Thyroid gland (tissue), 4 donors: Measurements from ENCODE around the gene RIMS3. TPM values are rescaled to one million over a fixed set of nuclear protein-coding genes. Genes with fewer than 3 reads are reported as not detected.

Source experiments
- DNase-seq, 2 donors: peaks; one replicate each; pipeline ENCODE4 v3.0.0-alpha.2; 2019
- H3K27ac ChIP-seq, 3 donors: fragments of 200-600 bp; sonication (generic); 1 replicate in 2 of 3; 2 replicates in 1 of 3; pipeline ENCODE4 v1.5.1; 2016 to 2019; ENCODE audit warnings: mild to moderate bottlenecking in 1 of 3, moderate library complexity in 1 of 3
- H3K27me3 ChIP-seq: fragments of 200-600 bp; sonication (generic); one replicate; pipeline ENCODE4 v1.5.1; 2019
- H3K36me3 ChIP-seq, 2 donors: fragments of 200-600 bp; sonication (generic); one replicate each; pipeline ENCODE4 v1.5.1; 2016 to 2019
- H3K4me1 ChIP-seq, 2 donors: fragments of 200-600 bp; sonication (generic); one replicate each; pipeline ENCODE4 v1.5.1; 2017 to 2019
- H3K4me3 ChIP-seq, 3 donors: fragments of 200-600 bp; sonication (generic); replicated peaks in 1 of 3; 1 replicate in 2 of 3; 2 replicates in 1 of 3; pipeline ENCODE4 v1.5.1; 2016; ENCODE audit warnings: mild to moderate bottlenecking in 1 of 3
- H3K9me3 ChIP-seq: fragments of 200-600 bp; sonication (generic); one replicate; pipeline ENCODE4 v1.5.1; 2017
- CTCF ChIP-seq, 6 experiments: fragments of 200-600 bp in 3 of 6; fragments of 450-650 bp in 3 of 6; sonication (generic) in 3 of 6; IDR thresholded peaks; one replicate each; pipeline ENCODE4 v1.5.1; 2016 to 2019; ENCODE audit warnings: antibody characterized with exemption in 6 of 6, mild to moderate bottlenecking in 2 of 6, inconsistent platforms in 1 of 6, moderate library complexity in 1 of 6
- POLR2A ChIP-seq, 2 donors: fragments of 450-650 bp; IDR thresholded peaks; one replicate each; pipeline ENCODE4 v1.6.1; 2017; ENCODE audit warnings: antibody characterized with exemption in 2 of 2, mild to moderate bottlenecking in 2 of 2, moderate library complexity in 1 of 2
- WGBS, 2 donors: methylation state at CpG; one replicate each; pipeline ENCODE4 v1.1.5; 2017; 5-methylcytosine and 5-hydroxymethylcytosine counted together
- intact Hi-C: fragments of 100-400 bp; cut with DNase I; formaldehyde crosslinking; loops from one replicate; pipeline ENCODE4 v1.15.1; 2023
- total RNA-seq, 4 donors: library from RNA; depleted of rRNA; stranded (reverse); fragments of >200 nt; gene quantifications; one replicate each; pipeline ENCODE4 v1.2.3, GENCODE V29; 2016

Gene RIMS3
- total RNA-seq, 4 donors from 2014 or later = 2.1 to 4.4 (median 3.5) TPM

DNA sequence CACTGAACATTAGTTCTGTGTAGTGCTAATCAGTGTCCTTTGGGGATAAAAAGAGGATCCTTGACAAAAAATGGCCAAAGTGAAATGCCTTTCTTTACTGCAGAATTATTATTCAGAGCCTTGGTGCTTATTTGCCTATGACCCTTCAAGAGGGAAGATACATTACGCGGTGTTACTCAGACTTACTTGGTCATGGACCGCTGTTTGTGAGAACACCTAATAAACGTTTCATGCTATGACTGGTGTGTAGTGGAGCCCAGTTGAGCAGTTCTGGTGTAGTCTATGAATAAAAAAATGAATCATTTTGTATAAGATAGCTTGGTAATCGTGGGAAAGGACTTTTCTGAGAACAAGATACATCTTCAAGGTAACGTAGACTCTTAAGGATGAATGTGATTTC, 34.3 kb upstream of the RIMS3 start:
- WGBS, 2 donors = 82 to 84% methylated on average over 6 of the region's 6 CpGs
- intact Hi-C loops = loop anchor here (10.0 kb wide), 1 partner anchor 85 kb away; the partner anchor contains the start of gene KCNQ4
- no peak overlapping the region for H3K27ac ChIP-seq

GRCh38 chr1:40697436-40697835, 32.0 kb upstream of the RIMS3 start:
- TF ChIP-seq CTCF (IDR thresholded peaks at IDR 0.05) = no peak
- no peak for TF ChIP-seq POLR2A (IDR thresholded peaks at IDR 0.05)
- no peaks in the 10 kb centered on the region for H3K36me3 ChIP-seq
- H3K27me3 ChIP-seq = no peaks in the 10 kb centered on the region
- intact Hi-C loops = loop anchor here (10.0 kb wide), 1 partner anchor 87 kb away; the partner anchor contains the start of gene KCNQ4
- H3K4me1 ChIP-seq = peaks cover 39 to 50% of the 10 kb centered on the region in 2 donors
- DNase-seq = no peak
- no peak overlapping the region for H3K4me3 ChIP-seq
- H3K27ac ChIP-seq = no peak overlapping the region
- WGBS, 2 donors = 67 to 71% methylated on average over 5 of the region's 5 CpGs
- no peaks in the 10 kb centered on the region for H3K9me3 ChIP-seq

More for the DNA sequence above, 34.3 kb upstream of the RIMS3 start:
- Histone ChIP-seq H3K27me3 (no peaks in the 10 kb centered on the region), H3K9me3 (no peaks in the 10 kb centered on the region), H3K36me3 (no peaks in the 10 kb centered on the region), H3K4me1 (peaks cover 43 to 57% of the 10 kb centered on the region in 2 donors), H3K4me3 (no peak overlapping the region)
- DNase-seq = no peak
- TF ChIP-seq POLR2A (IDR thresholded peaks at IDR 0.05) (no peak), CTCF (IDR thresholded peaks at IDR 0.05) (no peak)

DNA sequence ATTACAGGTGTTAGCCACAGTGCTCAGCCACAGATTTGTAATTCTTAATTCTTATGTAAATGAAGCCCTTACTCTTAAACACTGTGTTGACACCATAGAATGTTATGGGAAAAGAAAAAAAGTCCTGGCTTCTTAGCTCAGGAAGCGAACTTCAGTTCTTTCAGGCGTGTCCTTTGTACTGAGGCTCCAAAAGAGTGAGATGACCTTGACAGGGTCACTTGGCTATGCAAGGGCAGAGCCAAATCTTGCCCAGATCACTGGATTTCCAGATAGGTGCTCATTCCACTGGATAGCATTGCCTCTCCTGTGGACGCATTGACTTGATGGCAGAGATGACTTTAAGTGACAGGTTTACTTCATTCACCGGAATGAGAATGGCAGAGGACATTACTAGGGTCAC, 30.8 kb upstream of the RIMS3 start:
- peak overlapping the region; percentile 1 to 61 (median 28) for H3K27ac ChIP-seq

DNA sequence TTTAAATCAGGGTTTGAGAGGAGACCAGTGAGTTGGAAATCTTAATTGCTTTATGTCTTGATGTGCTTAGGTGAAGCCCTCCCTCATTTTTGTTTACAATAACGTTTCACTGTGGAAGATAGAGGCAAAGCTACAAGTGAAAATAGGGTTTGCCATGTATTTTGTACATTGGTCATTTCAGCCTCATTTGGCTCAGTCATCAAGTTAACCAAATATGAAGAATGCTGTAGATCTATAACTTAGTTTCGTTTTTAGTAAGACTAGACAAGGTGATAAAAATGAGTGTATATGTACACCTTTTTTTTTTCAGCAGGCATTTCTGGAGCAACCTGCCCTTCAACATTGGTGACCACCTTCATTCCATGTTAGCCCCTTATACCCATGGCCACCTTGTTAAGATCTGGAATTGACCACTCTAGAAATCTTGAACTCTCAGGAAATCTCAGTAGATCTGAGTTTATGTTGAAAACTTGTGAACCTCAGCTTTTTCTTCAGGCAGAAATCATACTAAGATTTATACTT, 28.9 kb upstream of the RIMS3 start:
- 68 to 73% methylated on average over 2 of the region's 2 CpGs for WGBS, 2 donors
- Histone ChIP-seq H3K27me3 (no peaks in the 10 kb centered on the region), H3K27ac (no peak overlapping the region), H3K4me3 (no peak overlapping the region), H3K36me3 (no peaks in the 10 kb centered on the region), H3K4me1 (peaks cover 33% of the 10 kb centered on the region in 2 donors), H3K9me3 (no peaks in the 10 kb centered on the region)
- TF ChIP-seq CTCF (IDR thresholded peaks at IDR 0.05) (no peak), POLR2A (IDR thresholded peaks at IDR 0.05) (no peak)
- intact Hi-C loops = loop anchor here (10.0 kb wide), 1 partner anchor 90 kb away; the partner anchor contains the start of gene KCNQ4
- DNase-seq = no peak

More for the DNA sequence above, 30.8 kb upstream of the RIMS3 start:
- no peak overlapping the region for H3K4me3 ChIP-seq
- intact Hi-C loops = loop anchor here (10.0 kb wide), 1 partner anchor 89 kb away; the partner anchor contains the start of gene KCNQ4
- TF ChIP-seq CTCF (IDR thresholded peaks at IDR 0.05) (no peak), POLR2A (IDR thresholded peaks at IDR 0.05) (no peak)
- peaks cover 33 to 40% of the 10 kb centered on the region in 2 donors for H3K4me1 ChIP-seq
- H3K36me3 ChIP-seq = no peaks in the 10 kb centered on the region
- DNase-seq = peak in 1 of 2 donors; percentile 10
- H3K9me3 ChIP-seq = no peaks in the 10 kb centered on the region
- H3K27me3 ChIP-seq = no peaks in the 10 kb centered on the region
- WGBS, 2 donors = 69 to 78% methylated on average over 4 of the region's 4 CpGs

DNA sequence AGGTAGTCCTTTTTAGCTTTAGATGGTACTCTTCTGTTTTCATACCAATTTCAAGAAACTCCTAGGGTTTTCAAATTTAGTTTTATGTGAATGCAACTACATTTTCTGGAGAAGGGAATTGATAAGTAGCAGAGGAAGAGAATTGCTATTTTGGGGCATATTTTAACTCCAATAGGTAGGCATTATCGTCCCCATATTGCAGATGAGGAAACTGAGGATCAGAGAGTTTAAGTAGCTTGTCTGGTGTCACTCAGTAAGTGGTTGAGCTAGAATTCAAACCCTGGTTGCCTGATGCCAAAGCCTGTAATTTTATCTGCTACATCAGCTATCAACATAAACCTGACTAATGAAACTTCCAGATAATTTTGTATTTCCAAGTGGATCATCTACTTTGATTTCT, 27.9 kb upstream of the RIMS3 start:
- H3K9me3 ChIP-seq = no peaks in the 10 kb centered on the region
- DNase-seq = no peak
- peaks cover 33% of the 10 kb centered on the region in 2 donors for H3K4me1 ChIP-seq
- H3K36me3 ChIP-seq = no peaks in the 10 kb centered on the region
- no peak overlapping the region for H3K4me3 ChIP-seq
- TF ChIP-seq POLR2A (IDR thresholded peaks at IDR 0.05) = no peak
- TF ChIP-seq CTCF (IDR thresholded peaks at IDR 0.05) = no peak
- intact Hi-C loops = loop anchor here (10.0 kb wide), 1 partner anchor 91 kb away; the partner anchor contains the start of gene KCNQ4
- no peak overlapping the region for H3K27ac ChIP-seq
- no peaks in the 10 kb centered on the region for H3K27me3 ChIP-seq
- 93 to 97% methylated on average over 1 of the region's 1 CpG for WGBS, 2 donors
